Vagina (tissue), 2 donors: Measurements from ENCODE around the gene ERBB3.

Source experiments
- POLR2A ChIP-seq, 2 donors: fragments of 450-650 bp; IDR thresholded peaks; one replicate each; pipeline ENCODE4 v1.6.1; 2017; ENCODE audit warnings: antibody characterized with exemption in 2 of 2, mild to moderate bottlenecking in 2 of 2, moderate library complexity in 2 of 2
- TF ChIP-seq, protein P1 (sequence below), 3 experiments: fragments of 450-650 bp in 2 of 3; fragments of 200-600 bp in 1 of 3; sonication (generic) in 1 of 3; IDR thresholded peaks; one replicate each; pipeline ENCODE4 v1.5.1; 2017 to 2019; ENCODE audit warnings: antibody characterized with exemption in 3 of 3, mild to moderate bottlenecking in 2 of 3, moderate library complexity in 2 of 3

- no peak for TF ChIP-seq POLR2A (IDR thresholded peaks at IDR 0.05)
- TF ChIP-seq, protein P1, sequence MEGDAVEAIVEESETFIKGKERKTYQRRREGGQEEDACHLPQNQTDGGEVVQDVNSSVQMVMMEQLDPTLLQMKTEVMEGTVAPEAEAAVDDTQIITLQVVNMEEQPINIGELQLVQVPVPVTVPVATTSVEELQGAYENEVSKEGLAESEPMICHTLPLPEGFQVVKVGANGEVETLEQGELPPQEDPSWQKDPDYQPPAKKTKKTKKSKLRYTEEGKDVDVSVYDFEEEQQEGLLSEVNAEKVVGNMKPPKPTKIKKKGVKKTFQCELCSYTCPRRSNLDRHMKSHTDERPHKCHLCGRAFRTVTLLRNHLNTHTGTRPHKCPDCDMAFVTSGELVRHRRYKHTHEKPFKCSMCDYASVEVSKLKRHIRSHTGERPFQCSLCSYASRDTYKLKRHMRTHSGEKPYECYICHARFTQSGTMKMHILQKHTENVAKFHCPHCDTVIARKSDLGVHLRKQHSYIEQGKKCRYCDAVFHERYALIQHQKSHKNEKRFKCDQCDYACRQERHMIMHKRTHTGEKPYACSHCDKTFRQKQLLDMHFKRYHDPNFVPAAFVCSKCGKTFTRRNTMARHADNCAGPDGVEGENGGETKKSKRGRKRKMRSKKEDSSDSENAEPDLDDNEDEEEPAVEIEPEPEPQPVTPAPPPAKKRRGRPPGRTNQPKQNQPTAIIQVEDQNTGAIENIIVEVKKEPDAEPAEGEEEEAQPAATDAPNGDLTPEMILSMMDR (IDR thresholded peaks at IDR 0.05) = no peak
Measured at GRCh38 chr12:56038022-56038655, 41.8 kb upstream of the ERBB3 start.
